HG02885 (cell line): ENCODE results near the gene RNH1.

Experiments
- ATAC-seq: cut with Tn5 transposase; IDR thresholded peaks from one replicate; pipeline ENCODE4 v1.9.1; 2021; ENCODE audit warnings: mild to moderate bottlenecking; ENCODE audit not compliant: unreplicated experiment, poor library complexity

Gene RNH1

DNA sequence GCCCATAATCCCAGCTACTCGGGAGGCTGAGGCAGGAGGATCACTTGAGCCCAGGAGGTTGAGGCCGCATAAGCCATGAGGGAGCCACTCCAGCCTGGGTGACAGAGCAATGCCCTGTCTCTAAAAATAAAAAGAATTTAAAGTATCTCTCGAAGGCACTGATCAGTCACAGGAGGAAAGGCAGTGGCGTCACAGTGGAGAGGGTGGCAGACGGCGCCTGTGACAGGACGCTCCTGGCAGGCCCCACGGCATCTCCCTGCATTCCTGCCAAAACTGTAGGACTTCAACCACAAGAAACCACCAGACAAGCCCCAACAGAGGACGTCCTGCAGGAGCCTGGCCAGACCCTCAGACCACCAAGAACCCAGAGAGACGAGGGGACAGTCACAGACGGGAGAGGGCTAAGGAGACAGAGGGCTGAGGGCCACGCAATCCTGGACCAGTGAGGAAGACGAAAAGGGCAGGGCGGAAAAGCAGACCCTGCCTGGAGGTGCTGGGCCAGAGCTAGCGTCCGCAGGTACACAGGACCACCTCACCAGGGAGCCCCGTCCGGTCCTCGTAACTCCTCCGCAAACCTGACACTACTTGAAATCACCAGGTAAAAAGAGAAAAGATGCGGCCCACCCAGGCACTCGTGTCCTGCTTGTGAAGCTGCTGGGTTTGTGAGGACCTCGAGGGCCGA, 5.9 kb downstream of the RNH1 start:
- ATAC-seq, result no peak

DNA sequence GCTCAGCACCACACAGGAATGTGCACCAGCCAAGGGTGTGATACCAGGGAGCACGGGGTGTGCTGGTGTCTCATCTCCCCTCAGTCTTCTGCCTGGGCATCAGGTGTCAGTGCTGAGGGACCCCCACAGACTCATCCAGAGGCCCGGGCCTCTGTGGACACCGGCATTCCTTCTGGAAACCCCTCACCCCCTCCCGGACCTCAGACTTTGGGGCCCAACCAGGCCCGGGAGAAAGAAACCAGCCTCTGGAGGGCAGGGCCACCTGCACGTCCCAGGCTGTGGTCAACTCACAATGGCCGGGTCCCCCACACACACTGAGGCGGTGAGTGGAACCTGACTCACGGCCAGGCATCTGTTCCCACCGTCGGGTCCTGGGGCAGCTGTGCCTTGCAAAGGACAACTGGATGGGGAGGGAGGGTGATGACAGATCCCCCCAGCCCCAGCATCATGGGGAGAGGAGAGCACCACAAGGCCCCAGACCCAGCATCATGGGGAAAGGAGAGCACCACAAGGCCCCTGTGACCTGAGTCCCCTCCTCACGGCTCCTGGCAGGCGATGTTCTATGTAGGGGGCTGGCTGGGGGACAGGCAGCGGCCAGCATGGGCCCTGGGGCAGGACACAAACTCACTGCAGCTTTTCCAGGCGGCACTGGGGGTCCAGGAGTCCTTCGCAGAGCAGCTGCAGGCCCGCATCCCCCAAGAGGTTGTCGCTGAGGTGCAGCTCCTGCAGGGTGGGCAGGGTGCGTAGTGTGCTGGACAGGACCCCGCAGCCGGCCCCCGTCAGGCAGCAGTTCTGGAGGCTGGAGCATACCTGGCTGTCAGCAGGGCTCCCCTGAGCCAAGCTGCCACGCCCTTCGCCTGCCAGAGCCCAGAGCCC, 7.6 kb downstream of the RNH1 start:
- no peak for ATAC-seq

DNA sequence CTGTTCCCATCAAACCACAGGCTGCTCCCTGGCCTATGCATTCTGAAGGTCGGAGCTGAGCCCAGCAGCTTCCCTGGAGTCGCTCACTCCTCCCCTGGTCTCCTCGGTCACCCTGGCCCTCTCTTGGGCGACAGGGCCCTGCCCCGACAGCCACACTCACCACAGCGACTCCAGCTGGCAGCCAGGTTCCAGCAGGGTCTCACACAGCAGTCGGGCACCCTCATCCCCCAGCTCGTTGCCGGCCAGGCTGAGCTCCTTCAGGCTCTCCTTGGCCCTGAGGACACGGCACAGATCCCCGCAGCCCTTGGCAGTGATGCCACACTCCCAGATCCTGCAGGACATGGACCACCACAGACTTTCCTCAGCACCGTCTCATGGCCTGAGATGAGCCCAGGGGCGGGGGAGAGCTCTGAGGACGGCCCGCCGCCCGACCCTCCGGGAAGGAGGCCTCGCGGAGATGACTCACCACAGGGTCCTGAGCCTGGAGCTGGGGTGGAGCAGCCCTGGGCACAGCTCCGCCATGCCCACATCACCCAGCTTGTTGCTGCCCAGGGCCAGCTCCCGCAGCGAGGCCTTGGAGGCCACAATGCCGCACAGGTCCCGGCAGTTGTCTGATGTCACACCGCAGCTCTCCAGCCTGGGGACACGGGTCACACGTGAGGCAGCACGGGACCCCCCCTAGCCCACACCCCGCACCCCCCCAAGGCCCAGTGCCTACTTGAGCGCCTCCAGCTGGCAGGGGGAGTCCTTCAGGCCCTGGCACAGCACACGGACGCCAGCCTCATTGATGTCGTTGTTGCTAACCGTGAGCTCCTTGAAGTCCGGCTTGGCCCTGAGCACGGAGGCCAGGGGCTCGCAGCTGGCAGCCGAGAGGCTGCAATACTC, 8.5 kb downstream of the RNH1 start:
- ATAC-seq, result no peak

GRCh38 chr11:497565-498296, 9.3 kb downstream of the RNH1 start:
- no peak for ATAC-seq

DNA sequence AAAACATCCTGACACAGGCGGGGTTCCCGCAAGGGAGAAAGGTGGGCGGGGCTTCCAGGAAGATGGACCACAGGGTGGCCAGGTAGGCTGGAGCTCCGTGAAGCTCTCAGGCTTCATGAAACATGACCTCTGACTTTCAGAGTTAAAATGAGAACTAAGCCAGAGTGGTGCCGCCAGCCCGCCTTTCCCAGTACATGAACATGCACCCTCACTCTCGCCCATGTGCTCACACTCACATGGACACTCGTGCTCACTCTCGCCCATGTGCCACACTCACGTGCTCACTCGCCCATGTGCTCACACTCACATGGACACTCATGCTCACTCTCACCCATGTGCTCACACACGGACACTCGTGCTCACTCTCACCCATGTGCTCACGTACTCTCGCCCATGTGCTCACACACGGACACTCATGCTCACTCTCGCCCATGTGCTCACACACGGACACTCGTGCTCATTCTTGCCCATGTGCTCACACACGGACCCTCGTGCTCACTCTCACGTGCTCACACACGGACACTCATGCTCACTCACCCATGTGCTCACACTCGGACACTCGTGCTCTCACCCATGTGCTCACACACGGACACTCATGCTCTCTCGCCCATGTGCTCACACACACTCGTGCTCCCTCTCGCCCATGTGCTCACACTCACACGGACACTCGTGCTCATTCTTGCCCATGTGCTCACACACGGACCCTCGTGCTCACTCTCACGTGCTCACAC, 10.0 kb downstream of the RNH1 start:
- ATAC-seq, result no peak

DNA sequence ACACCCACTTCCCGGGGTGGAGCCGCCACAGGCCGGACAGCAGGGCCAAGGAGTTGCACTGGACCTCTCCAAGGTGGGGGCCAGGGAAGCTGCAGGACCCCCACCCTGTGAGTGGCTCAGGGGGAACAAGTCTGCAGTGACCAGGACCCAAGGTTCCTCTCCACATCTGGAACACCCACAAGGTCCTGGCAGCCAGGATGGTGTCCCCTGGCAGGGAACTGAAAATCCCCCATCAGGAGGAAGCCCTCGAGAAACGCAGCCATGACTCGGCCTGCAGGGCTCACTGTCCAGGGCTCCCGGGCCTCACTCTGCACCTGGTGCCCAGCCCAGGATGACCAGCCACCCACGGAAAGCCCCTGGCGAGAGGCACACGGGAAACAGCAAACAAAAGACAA, 11.5 kb downstream of the RNH1 start:
- no peak for ATAC-seq

DNA sequence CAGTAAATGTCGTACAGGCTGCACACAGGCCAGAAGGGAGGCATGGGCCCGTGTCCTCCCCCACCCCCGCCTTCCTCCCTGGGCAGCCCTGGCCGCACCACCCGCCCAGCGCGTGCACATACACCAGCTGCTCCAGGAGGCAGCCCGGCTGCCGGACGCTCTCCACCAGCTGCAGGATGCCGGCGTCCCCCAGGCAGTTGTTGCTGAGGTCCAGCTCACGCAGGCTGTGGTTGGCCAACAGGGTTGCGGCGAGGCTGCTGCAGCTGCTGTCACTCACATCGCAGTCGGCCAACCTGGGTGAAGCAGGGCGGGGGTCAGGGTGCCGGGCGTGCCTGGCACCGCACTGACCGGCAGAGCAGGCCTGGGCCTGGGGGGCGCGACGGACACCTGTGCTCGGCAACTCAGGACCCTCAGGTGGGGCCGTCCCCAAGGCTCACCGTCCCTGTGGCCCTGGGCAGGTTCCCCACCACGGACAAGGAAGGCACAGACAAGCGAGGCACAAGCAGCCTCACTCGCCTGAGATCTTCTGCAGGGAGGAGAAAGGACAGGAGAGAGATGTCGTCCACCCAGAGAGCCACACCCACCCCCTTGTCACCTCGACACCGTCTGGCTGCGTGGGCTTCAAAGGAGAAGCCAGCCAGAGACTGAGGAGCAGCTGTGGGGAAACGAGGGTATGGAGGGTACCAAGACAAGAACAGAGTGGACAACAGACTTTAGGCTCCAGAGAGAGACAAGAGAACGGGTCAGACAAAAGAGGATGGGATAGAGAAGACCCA, 12.1 kb downstream of the RNH1 start:
- ATAC-seq, result no peak

DNA sequence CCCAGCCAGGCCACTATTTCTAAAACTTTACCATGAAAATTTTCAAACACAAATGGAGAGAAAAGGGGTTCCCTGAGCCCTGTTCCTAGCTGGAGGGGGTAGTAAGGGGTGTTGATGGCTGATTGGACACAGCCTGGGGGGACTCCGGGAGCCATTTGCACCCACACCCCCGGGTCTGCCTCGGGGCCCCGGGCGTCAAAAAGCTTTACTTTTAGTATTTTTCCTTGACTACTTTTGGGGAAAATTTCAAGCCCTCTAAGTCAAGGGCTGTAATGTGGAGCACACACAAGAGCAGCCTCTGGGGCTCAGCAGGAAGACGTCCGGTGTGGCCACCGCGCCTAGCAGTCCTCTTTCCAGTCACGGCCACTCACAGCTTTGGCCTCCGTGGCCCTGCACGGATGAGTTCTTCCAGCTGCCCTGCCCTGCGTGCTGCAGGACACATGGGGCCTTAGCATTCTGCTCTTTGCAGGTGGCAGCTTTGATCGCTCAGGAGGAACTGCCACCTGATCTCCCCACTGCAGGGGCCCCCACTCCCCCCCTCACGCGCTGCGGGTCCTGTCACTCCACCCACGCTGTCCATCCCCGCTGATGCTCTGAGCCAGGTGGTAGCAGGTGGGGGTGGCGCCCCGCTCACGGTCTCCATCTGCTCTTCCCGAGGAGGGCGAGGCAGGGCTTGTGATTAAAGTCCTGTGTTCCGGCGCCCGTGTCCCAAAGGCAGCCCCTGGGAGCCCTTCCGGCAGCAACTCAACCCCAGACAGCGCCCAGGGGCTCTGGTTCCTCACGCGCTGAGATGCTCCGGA, 14.4 kb downstream of the RNH1 start:
- no peak for ATAC-seq

GRCh38 chr11:491358-491757, 15.7 kb downstream of the RNH1 start:
- no peak for ATAC-seq

- no peak for ATAC-seq
These were observed 16.1 kb downstream of the RNH1 start for GRCh38 chr11:490930-491260.

DNA sequence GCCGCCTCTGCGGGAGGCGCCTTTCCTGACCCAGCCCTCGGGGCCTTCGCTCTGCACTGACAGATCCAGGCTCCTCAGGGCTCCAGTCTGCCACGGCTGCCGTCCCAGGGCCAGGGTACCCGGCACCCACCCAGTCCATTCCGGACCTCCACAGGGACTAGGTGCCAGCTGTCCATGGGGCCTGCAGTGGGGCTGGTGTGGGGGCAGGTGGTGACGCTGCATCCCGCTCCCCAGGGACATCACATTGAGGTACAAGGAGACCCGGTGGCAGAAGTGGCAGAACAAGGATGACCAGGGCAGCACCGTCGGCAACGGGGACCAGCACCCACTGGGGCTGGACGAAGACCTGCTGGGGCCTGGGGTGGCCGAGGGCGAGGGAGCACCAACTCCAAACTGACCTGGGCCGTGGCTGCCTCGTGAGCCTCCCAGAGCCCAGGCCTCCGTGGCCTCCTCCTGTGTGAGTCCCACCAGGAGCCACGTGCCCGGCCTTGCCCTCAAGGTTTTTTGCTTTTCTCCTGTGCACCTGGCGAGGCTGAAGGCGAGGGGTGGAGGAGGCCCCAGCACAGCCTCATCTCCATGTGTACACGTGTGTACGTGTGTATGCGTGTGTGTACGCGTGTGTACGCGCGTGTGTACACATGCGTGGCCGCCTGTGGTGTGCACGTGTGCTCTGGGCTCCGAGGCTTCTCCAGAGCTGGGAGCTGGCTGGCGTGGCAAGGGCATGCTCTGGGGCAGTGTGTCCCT, 16.7 kb downstream of the RNH1 start:
- ATAC-seq, result no peak

DNA sequence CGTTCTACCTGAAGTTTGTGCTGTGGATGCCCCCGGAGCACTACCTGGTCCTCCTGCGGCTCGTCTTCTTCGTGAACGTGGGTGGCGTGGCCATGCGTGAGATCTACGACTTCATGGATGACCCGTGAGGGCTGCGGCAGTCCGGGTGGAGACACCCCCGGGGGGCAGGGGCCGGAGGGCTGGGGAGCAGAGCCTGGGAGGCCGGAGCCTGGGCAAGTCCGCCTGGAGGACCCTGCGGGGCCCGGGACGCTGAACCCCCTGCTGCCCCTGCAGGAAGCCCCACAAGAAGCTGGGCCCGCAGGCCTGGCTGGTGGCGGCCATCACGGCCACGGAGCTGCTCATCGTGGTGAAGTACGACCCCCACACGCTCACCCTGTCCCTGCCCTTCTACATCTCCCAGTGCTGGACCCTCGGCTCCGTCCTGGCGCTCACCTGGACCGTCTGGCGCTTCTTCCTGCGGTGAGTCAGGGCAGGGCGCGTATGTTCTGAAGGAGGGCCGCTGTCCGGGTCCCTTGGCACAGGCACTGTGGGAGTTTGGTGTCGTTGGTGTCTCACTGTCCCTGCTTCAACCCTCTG, 17.3 kb downstream of the RNH1 start:
- ATAC-seq, result no peak

- ATAC-seq, result no peak
These were observed 18.1 kb downstream of the RNH1 start for GRCh38 chr11:488992-489391.

GRCh38 chr11:488579-488978, 18.5 kb downstream of the RNH1 start:
- ATAC-seq, result no peak

DNA sequence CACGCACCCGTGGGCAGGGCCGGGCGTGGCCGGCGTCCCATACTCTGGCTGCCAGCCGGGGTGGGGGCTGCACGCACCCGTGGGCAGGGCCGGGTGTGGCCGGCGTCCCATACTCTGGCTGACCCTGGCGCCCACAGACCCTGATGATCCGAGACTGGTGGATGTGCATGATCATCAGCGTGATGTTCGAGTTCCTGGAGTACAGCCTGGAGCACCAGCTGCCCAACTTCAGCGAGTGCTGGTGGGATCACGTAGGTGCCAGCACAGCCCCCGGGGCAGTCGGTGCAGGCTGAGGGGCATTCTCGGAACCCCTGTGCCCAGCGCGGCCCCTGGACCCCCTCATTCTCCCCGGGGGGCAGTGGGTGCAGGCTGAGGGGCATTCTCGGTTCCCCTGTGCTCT, 19.0 kb downstream of the RNH1 start:
- no peak for ATAC-seq

DNA sequence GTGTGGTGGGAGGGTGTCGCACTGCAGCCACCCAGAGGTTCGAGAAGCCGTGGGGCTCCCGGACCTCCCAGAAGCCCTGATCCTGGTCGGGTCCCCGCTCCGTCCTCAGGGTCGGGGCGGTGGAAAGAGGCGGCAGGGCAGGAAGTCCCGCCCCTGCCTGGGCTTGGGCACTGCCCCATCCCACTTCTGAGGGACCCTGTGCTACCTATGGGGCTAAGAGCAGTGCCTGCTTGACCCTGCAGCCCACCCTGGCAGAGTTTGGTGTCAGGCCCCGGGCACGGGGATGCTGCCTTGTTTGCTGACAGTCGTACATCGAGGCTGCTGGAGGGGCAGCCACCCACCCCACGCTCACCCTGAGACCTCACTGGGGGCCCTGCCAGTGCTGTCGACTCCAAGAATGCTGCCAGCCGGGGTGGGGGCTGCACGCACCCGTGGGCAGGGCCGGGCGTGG, 19.4 kb downstream of the RNH1 start:
- no peak for ATAC-seq

DNA sequence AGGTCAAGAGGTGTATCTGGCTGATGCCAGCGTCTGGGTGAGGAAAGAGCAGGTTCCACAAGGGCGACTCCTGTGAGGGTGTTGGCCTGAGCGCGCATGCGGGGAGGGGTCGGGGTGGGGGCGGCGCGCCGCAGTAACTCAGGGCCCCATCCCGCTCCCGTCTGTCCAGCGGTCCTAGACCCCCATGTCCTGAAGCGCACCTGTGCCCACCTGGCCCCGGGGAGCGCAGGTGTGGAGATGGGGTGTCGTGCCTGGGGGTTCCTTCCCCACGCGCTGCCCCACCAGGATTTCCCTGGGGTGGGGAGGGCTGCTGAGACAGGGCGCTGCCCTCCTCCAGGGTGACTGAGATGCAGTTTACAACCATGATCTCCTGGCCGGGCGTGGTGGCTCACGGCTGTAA, 20.9 kb downstream of the RNH1 start:
- ATAC-seq, result no peak
